ENCODE data around the gene SC5D. TPM values are rescaled to one million over a fixed set of nuclear protein-coding genes. Genes with fewer than 3 reads are reported as not detected.

SC5D gene
- total RNA-seq, 1 experiment from 2014 or later: 25.9 TPM

- H3K4me1 Mint-ChIP-seq (ENCODE audit: insufficient read depth, unreplicated experiment): no peaks in the 10 kb centered on the region
- CTCF ChIA-PET: interaction anchor here (0.9 to 3.2 kb wide), 2 partner anchors 18 to 114 kb away, joined by 3 to 11 read pairs; no protein-coding TSS in a partner anchor
- no peak overlapping the region for H3K27ac Mint-ChIP-seq (ENCODE audit: low read depth, unreplicated experiment)
- no peak for DNase-seq (ENCODE audit: unreplicated experiment)
- intact Hi-C loops (cut with micrococcal nuclease): loop anchor here (5.0 kb wide), 1 partner anchor 85 kb away; no protein-coding TSS in a partner anchor
- no peak overlapping the region for H3K4me3 Mint-ChIP-seq (ENCODE audit: unreplicated experiment)
- peaks cover 37% of the 10 kb centered on the region for H3K27me3 Mint-ChIP-seq (ENCODE audit: insufficient read depth, unreplicated experiment)
- no peaks in the 10 kb centered on the region for H3K9me3 Mint-ChIP-seq (ENCODE audit: unreplicated experiment)
- POLR2A ChIA-PET: interaction anchor here (0.6 kb wide), 1 partner anchor 64 kb away, joined by 3 read pairs; no protein-coding TSS in a partner anchor
- no peak for TF ChIP-seq CTCF (IDR thresholded peaks at IDR 0.05; ENCODE audit: unreplicated experiment)
- BruUV-seq (replicated peaks): no TSS peak
- H3K36me3 Mint-ChIP-seq (ENCODE audit: insufficient read depth, unreplicated experiment): peaks cover 6% of the 10 kb centered on the region
These were observed 44.5 kb downstream of the SC5D start for GRCh38 chr11:121337078-121337477.

- DNase-seq (ENCODE audit: unreplicated experiment): no peak
- intact Hi-C loops (cut with micrococcal nuclease): loop anchor here (5.0 kb wide), 1 partner anchor 84 kb away; no protein-coding TSS in a partner anchor
- CTCF ChIA-PET: interaction anchor here (0.6 to 0.9 kb wide), 2 partner anchors 113 to 141 kb away, joined by 3 read pairs; no protein-coding TSS in a partner anchor
- Mint-ChIP-seq H3K4me3 (ENCODE audit: unreplicated experiment) (no peak overlapping the region), H3K4me1 (ENCODE audit: insufficient read depth, unreplicated experiment) (no peaks in the 10 kb centered on the region), H3K27me3 (ENCODE audit: insufficient read depth, unreplicated experiment) (peaks cover 37% of the 10 kb centered on the region), H3K27ac (ENCODE audit: low read depth, unreplicated experiment) (no peak overlapping the region), H3K9me3 (ENCODE audit: unreplicated experiment) (no peaks in the 10 kb centered on the region), H3K36me3 (ENCODE audit: insufficient read depth, unreplicated experiment) (peaks cover 6% of the 10 kb centered on the region)
- POLR2A ChIA-PET: no interaction called here
- no TSS peak for BruUV-seq (replicated peaks)
- TF ChIP-seq CTCF (IDR thresholded peaks at IDR 0.05; ENCODE audit: unreplicated experiment): no peak
These were observed 45.2 kb downstream of the SC5D start for GRCh38 chr11:121337740-121338272.

GRCh38 chr11:121338536-121338935 is 46.0 kb downstream of the SC5D start:
- ChIA-PET POLR2A (no interaction called here), CTCF (interaction anchor here (0.6 kb wide), 1 partner anchor 141 kb away, joined by 3 read pairs; no protein-coding TSS in a partner anchor)
- no peak for TF ChIP-seq CTCF (IDR thresholded peaks at IDR 0.05; ENCODE audit: unreplicated experiment)
- H3K27me3 Mint-ChIP-seq (ENCODE audit: insufficient read depth, unreplicated experiment): peaks cover 34% of the 10 kb centered on the region
- no peaks in the 10 kb centered on the region for H3K9me3 Mint-ChIP-seq (ENCODE audit: unreplicated experiment)
- no TSS peak for BruUV-seq (replicated peaks)
- no peak overlapping the region for H3K27ac Mint-ChIP-seq (ENCODE audit: low read depth, unreplicated experiment)
- no peak overlapping the region for H3K4me3 Mint-ChIP-seq (ENCODE audit: unreplicated experiment)
- DNase-seq (ENCODE audit: unreplicated experiment): no peak
- peaks cover 6% of the 10 kb centered on the region for H3K36me3 Mint-ChIP-seq (ENCODE audit: insufficient read depth, unreplicated experiment)
- intact Hi-C loops (cut with micrococcal nuclease): loop anchor here (5.0 kb wide), 1 partner anchor 84 kb away; no protein-coding TSS in a partner anchor
- no peaks in the 10 kb centered on the region for H3K4me1 Mint-ChIP-seq (ENCODE audit: insufficient read depth, unreplicated experiment)

GRCh38 chr11:121340032-121340580 is 47.5 kb downstream of the SC5D start:
- POLR2A ChIA-PET: interaction anchor here (0.7 kb wide), 1 partner anchor 10 kb away, joined by 4 read pairs; no protein-coding TSS in a partner anchor
- intact Hi-C loops (cut with micrococcal nuclease): no loop called here
- H3K4me1 Mint-ChIP-seq (ENCODE audit: insufficient read depth, unreplicated experiment): no peaks in the 10 kb centered on the region

More at GRCh38 chr11:121340032-121340580, 47.5 kb downstream of the SC5D start:
- Mint-ChIP-seq H3K27ac (ENCODE audit: low read depth, unreplicated experiment) (no peak overlapping the region), H3K4me3 (ENCODE audit: unreplicated experiment) (no peak overlapping the region), H3K27me3 (ENCODE audit: insufficient read depth, unreplicated experiment) (peaks cover 19% of the 10 kb centered on the region), H3K9me3 (ENCODE audit: unreplicated experiment) (no peaks in the 10 kb centered on the region), H3K36me3 (ENCODE audit: insufficient read depth, unreplicated experiment) (peaks cover 6% of the 10 kb centered on the region)
- no peak for TF ChIP-seq CTCF (IDR thresholded peaks at IDR 0.05; ENCODE audit: unreplicated experiment)
- BruUV-seq (replicated peaks): no TSS peak
- CTCF ChIA-PET: no interaction called here
- no peak for DNase-seq (ENCODE audit: unreplicated experiment)
